ENCODE results near the gene EXOC3L1.

- TF ChIP-seq CTCF (conservative IDR thresholded peaks at IDR 0.05; ENCODE audit: low read length) (no peak), EZH2phosphoT487 (IDR thresholded peaks at IDR 0.05; ENCODE audit: borderline replicate concordance, low read depth, low read length) (no peak)
Observed at GRCh38 chr16:67187175-67187890, 2.6 kb downstream of the EXOC3L1 start.

Data from OCI-LY7 (cell line).